GDM1 (cell line): ENCODE results near the gene SPAM1.
"Not testable (repeated sequence)": the region's sequence is repeated elsewhere in the genome, so short reads cannot be mapped to it uniquely, and the experiment has no call there.

Source experiments
- DNase-seq: peaks from one replicate; lab custom pipeline; 2025; lab: John Stamatoyannopoulos, UW

The SPAM1 gene

GRCh38 chr7:123948136-123948535, 23.1 kb downstream of the SPAM1 start:
- DNase-seq = no peak

GRCh38 chr7:123958186-123958703, 33.2 kb downstream of the SPAM1 start:
- no peak for DNase-seq

DNA sequence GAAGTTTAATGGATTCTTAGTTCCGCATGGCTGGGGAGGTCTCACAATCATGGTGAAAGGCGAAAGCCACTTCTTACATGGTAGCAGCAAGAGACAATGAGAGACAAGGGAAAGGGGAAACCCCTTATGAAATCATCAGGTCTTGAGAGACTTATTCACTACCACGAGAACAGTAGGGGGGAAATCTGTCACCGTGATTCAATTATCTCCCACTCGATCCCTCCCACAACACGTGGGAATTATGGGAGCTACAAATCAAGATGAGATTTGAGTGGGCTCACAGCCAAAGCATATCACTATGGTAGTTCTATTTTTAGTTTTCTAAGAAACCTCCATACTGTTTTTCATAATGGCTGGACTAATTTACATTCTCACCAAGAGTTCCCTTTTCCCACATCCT, 36.7 kb downstream of the SPAM1 start:
- DNase-seq = no peak

GRCh38 chr7:123966936-123967335, 41.9 kb downstream of the SPAM1 start:
- DNase-seq = no peak

- DNase-seq = no peak
These were observed 47.0 kb downstream of the SPAM1 start for GRCh38 chr7:123972045-123972444.

DNA sequence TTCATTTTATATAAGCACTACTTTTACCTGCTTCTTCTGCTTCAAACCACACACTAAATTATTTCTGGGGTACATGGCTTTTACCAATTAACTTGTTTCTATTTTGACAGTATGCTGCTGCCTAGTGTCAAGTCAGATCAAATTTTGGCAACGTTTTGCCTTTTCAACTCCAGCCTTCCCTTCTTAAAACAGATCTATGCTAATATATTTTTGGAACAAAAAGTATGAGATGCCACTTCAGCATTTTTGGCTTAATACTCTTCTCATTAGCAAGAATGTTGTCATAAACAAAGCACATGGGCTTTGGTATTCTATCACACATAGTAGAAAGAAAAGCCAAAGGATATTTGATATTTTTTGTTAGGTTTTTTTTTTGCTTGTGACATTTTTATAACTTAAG, 47.8 kb downstream of the SPAM1 start:
- no peak for DNase-seq

DNA sequence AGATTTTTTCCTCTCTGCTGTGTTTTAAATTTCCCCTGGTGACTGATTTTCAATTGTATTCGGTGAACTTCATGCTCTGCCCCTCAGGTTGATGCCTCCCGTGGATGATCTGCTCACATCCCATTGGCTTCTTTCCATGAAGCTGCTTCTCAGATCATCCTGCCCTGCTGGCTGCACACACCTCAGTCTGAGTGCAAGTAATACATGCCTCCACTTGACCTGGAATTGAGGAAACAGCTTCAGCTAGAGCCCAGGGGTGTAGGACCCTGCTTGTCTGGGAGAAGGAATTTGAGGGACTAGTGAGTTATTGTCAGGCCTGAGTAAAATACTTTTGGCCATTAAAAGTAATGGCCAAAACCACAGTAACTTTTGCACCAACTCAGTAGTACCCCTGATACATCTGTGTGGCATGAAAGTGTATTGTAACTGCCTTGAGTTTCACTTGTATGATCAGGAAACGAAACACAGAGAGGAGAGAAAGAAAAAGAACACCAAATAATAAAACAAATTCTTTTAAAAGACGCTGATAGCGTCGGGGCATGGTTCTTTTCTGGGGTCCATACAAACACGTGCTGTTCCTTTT, 49.4 kb downstream of the SPAM1 start:
- no peak for DNase-seq

GRCh38 chr7:123975084-123975483, 50.0 kb downstream of the SPAM1 start:
- DNase-seq = no peak

DNA sequence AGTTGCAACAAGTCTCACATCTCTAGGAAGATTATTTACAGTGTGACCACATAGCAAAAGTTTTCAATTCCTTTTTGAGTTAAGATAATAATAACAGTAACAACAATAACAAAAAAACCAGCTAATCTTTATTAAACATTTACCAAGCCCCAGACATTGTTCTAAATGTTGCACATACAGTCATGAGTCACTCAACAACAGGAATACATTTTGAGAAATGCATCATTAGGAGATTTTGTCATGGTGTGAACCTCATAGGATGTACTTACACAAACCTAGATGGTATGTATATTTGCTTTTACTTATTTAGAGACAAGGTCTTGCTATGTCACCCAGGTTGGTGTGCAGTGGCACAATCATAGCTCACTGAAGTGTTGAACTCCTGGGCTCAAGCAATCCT, 52.0 kb downstream of the SPAM1 start:
- no peak for DNase-seq

- DNase-seq = no peak
These were observed 54.8 kb downstream of the SPAM1 start for GRCh38 chr7:123979876-123980275.

DNA sequence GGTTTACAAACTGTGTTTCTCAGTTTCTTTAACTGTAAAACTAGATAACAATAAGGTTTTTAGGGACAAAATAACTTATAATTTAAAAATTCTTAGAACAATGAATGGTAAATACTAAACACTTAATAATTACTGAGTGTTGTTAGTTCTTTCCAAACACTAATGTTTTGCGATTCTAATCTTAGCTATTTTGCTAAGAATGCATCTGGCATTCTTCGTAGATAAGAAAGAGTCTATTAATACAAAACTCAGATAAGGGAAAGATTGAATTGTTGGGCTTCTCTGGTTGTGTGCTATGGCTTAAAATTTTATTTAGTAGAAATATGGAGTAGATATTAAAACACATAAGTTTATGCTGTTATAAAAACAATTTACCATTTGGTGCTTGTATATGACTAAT, 62.4 kb downstream of the SPAM1 start:
- DNase-seq = no peak

DNA sequence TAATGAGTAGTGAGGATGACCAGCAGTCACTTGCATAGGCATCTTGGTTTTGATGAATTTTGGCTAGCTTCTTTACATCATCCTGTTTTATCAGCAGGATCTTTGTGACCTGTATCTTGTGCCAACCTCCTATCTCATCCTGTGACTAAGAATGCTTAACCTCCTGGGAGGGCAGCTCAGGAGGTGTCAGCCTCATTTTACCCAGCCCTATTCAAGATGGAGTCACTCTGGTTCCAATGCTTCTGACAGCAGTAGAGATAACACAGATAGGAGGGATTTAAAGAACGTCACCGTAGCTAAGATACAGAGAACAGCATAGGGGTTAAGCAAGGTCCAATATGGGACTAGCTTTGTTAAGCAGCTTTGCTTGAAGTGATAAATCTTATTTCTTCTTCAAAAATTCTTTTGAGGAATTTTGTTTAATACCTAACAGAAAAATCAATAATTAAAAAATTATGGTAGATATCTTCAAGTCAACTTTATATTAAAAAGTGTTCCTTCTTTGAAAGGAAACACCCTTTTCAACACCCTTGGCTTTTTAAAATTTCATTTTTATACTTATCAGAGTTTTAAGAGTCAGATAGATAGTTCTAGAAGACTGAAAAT, 68.0 kb downstream of the SPAM1 start:
- DNase-seq = no peak

- DNase-seq = no peak
These were observed 69.0 kb downstream of the SPAM1 start for GRCh38 chr7:123993996-123994395.

DNA sequence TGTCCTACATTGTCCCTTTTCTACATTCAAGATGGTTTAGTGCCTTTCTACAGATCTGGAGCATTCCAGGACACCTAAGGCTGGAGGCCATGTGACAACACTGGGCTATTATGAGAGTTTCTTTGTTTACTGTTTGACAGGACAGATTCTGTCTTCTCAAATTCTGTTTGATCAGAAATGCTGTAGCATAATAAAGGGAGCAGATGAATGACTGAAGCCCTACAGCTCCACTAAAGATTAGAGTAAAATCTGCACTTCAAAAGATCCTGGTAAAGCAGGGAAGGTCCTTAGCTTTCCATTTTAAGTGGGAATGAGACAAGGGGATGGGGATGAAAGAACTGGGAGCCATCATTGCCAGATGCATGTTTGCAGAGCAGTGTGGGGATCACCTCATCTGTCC, 69.4 kb downstream of the SPAM1 start:
- no peak for DNase-seq

- no peak for DNase-seq
These were observed 70.7 kb downstream of the SPAM1 start for GRCh38 chr7:123995617-123996326.

DNA sequence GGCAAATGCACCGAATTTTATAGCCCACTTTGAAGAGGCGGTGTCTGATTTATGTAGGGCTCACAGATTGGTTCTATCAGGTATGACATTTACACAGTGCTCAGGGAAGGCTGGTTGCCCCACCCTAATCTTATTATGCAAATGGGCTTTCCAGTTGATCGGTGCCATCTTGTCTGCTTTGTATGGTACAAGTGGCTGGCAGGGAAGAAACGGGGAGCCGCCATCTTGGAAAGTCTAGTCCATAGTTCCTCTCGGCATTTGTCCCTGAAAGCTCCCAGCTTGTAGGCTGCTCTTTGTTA, 71.2 kb downstream of the SPAM1 start:
- DNase-seq = no peak

- DNase-seq = no peak
These were observed 73.9 kb downstream of the SPAM1 start for GRCh38 chr7:123998921-123999320.

GRCh38 chr7:123999703-124000102, 74.7 kb downstream of the SPAM1 start:
- no peak for DNase-seq

DNA sequence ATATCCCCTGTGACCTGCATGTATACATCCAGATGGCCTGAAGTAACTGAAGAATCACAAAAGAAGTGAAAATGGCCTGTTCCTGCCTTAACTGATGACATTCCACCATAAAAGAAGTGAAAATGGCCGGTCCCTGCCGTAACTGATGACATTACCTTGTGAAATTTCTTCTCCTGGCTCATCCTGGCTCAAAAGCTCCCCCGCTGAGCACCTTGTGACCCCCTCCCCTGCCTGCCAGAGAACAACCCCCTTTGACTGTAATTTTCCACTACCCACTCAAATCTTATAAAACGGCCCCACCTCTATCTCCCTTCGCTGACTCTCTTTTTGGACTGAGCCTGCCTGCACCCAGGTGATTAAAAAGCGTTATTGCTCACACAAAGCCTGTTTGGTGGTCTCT, 83.3 kb downstream of the SPAM1 start:
- DNase-seq = not testable (repeated sequence)

GRCh38 chr7:124009321-124009720, 84.3 kb downstream of the SPAM1 start:
- no peak for DNase-seq
